HepG2 (cell line): Measurements from ENCODE around the gene TEX22. TPM values are rescaled to one million over a fixed set of nuclear protein-coding genes. Genes with fewer than 3 reads are reported as not detected.

ENCODE experiments used
- ATAD3A ChIP-seq: sonication (generic); formaldehyde crosslinking; IDR thresholded peaks from 2 replicates; pipeline ENCODE4 v1.4.0; 2020; ENCODE audit warnings: missing genetic modification reagents
- ATF6 ChIP-seq: sonication (generic); formaldehyde crosslinking; conservative IDR thresholded peaks from 2 replicates; pipeline ENCODE4 v1.4.0; 2020; ENCODE audit warnings: missing genetic modification reagents
- DNMT3B ChIP-seq: conservative IDR thresholded peaks from 2 replicates; pipeline ENCODE4 v1.6.1; 2016; ENCODE audit warnings: missing biosample characterization, control low read depth
- FOSL2 ChIP-seq: sonication (generic); formaldehyde crosslinking; IDR thresholded peaks from 2 replicates; pipeline ENCODE4 v1.4.0; 2020; ENCODE audit warnings: missing genetic modification reagents
- HNRNPLL ChIP-seq: fragments of 200-400 bp; formaldehyde crosslinking; IDR thresholded peaks from 2 replicates; pipeline ENCODE4 v1.6.1; 2017; ENCODE audit warnings: mild to moderate bottlenecking, low read depth, low read length; ENCODE audit not compliant: poor library complexity, severe bottlenecking
- HOXA3 ChIP-seq: sonication (generic); formaldehyde crosslinking; IDR thresholded peaks from 2 replicates; pipeline ENCODE4 v1.5.0; 2020; ENCODE audit warnings: missing genetic modification reagents
- KDM5B ChIP-seq: sonication (generic); formaldehyde crosslinking; IDR thresholded peaks from 2 replicates; pipeline ENCODE4 v1.4.0; 2020; ENCODE audit warnings: missing genetic modification reagents, mild to moderate bottlenecking, borderline replicate concordance
- MAF1 ChIP-seq: sonication (generic); formaldehyde crosslinking; IDR thresholded peaks from 2 replicates; pipeline ENCODE4 v1.5.0; 2020; ENCODE audit warnings: missing genetic modification reagents, borderline replicate concordance
- MAZ ChIP-seq, 2 experiments: sonication (generic) in 1 of 2; formaldehyde crosslinking in 1 of 2; IDR thresholded peaks; 2 replicates each; pipeline versions ENCODE4 v1.5.0 to v1.6.1; 2012 to 2020; ENCODE audit warnings: low read depth in 2 of 2, mild to moderate bottlenecking in 2 of 2, borderline replicate concordance in 1 of 2, improper control_type of control experiment in 1 of 2, low read length in 1 of 2, missing genetic modification reagents in 1 of 2, moderate library complexity in 1 of 2
- MTF1 ChIP-seq: sonication (generic); formaldehyde crosslinking; IDR thresholded peaks from 2 replicates; pipeline ENCODE4 v1.5.0; 2020; ENCODE audit warnings: missing genetic modification reagents
- MXD1 ChIP-seq: sonication (generic); formaldehyde crosslinking; IDR thresholded peaks from 2 replicates; pipeline ENCODE4 v1.4.0; 2020; ENCODE audit warnings: mild to moderate bottlenecking, missing genetic modification reagents
- NAIF1 ChIP-seq: sonication (generic); formaldehyde crosslinking; IDR thresholded peaks from 2 replicates; pipeline ENCODE4 v1.5.0; 2020; ENCODE audit warnings: mild to moderate bottlenecking, missing genetic modification reagents, borderline replicate concordance
- SMC3 ChIP-seq: IDR thresholded peaks from 2 replicates; pipeline ENCODE4 v1.6.1; 2011; ENCODE audit warnings: low read length, improper control_type of control experiment
- STAG1 ChIP-seq: sonication (generic); formaldehyde crosslinking; IDR thresholded peaks from 2 replicates; pipeline ENCODE4 v1.4.0; 2020; ENCODE audit warnings: missing genetic modification reagents
- TARDBP ChIP-seq: sonication (generic); formaldehyde crosslinking; IDR thresholded peaks from 2 replicates; pipeline ENCODE4 v1.8.0; 2022; ENCODE audit warnings: mild to moderate bottlenecking, missing genetic modification reagents
- YEATS4 ChIP-seq: sonication (generic); formaldehyde crosslinking; IDR thresholded peaks from 2 replicates; pipeline ENCODE4 v1.4.0; 2020; ENCODE audit warnings: missing genetic modification reagents, borderline replicate concordance
- ZBTB20 ChIP-seq: sonication (generic); formaldehyde crosslinking; IDR thresholded peaks from 2 replicates; pipeline ENCODE4 v1.8.1; 2023; ENCODE audit warnings: missing genetic modification reagents, low read depth, mild to moderate bottlenecking, borderline replicate concordance
- ZBTB39 ChIP-seq: sonication (generic); formaldehyde crosslinking; IDR thresholded peaks from 2 replicates; pipeline ENCODE4 v1.5.0; 2020; ENCODE audit warnings: missing genetic modification reagents
- ZNF281 ChIP-seq: sonication (generic); formaldehyde crosslinking; IDR thresholded peaks from 2 replicates; pipeline ENCODE4 v1.4.0; 2020; ENCODE audit warnings: missing genetic modification reagents, borderline replicate concordance
- ZNF703 ChIP-seq: sonication (generic); formaldehyde crosslinking; IDR thresholded peaks from 2 replicates; pipeline ENCODE4 v1.5.1; 2020; ENCODE audit warnings: missing genetic modification reagents, mild to moderate bottlenecking, moderate library complexity, borderline replicate concordance
- ZNF782 ChIP-seq: sonication (generic); formaldehyde crosslinking; IDR thresholded peaks from 2 replicates; pipeline ENCODE4 v1.4.0; 2020; ENCODE audit warnings: missing genetic modification reagents, mild to moderate bottlenecking, borderline replicate concordance
- polyA plus RNA-seq, 8 experiments: library from polyadenylated mRNA; depleted of rRNA in 3 of 8; stranded (reverse) in 7 of 8; unstranded in 1 of 8; fragments of >200 nt; fragmentation: Illumina TruSeq in 4 of 8; extraction: Trizol in 4 of 8; gene quantifications; 2 replicates each; pipeline versions ENCODE4 v1.2.1 to v1.2.3, GENCODE V29; 2011 to 2016; ENCODE audit warnings: low read depth in 4 of 8, missing spikeins in 1 of 8, mixed read lengths in 1 of 8; ENCODE audit not compliant: insufficient read depth in 1 of 8
- total RNA-seq, 5 experiments: library from RNA; depleted of rRNA; stranded (reverse); fragments of >200 nt; fragmentation: Illumina TruSeq; extraction: Trizol; gene quantifications; 2 replicates each; pipeline ENCODE4 v1.2.3, GENCODE V29; 2016; ENCODE audit warnings: low read depth in 1 of 5

TEX22 gene
- total and polyA plus RNA-seq, 2 of the 13 experiments (the other 11 are each of a cell fraction or from before 2014, with no cell fraction given) = 0.07 to 0.27 TPM

- TF ChIP-seq ZNF281 = no peak
- peak; percentile 38; the same call in 1 of the 2 replicates for TF ChIP-seq SMC3
- peak; percentile 17 for TF ChIP-seq HNRNPLL
- TF ChIP-seq DNMT3B (CRISPR knock-in tag) = no peak
- no peak for TF ChIP-seq MAF1 (CRISPR knock-in tag)
- TF ChIP-seq YEATS4 (CRISPR knock-in tag) = no peak
- no peak for TF ChIP-seq TARDBP (CRISPR knock-in tag)
- TF ChIP-seq HOXA3 (CRISPR knock-in tag) = peak; percentile 12; the same call in 1 of the 2 replicates
- TF ChIP-seq STAG1 (CRISPR knock-in tag) = peak; percentile 58
- TF ChIP-seq ATF6 (CRISPR knock-in tag) = no peak
- no peak for TF ChIP-seq MTF1 (CRISPR knock-in tag)
- no peak for TF ChIP-seq ZBTB39 (CRISPR knock-in tag)
- TF ChIP-seq FOSL2 (CRISPR knock-in tag) = no peak
- no peak for TF ChIP-seq MXD1 (CRISPR knock-in tag)
- TF ChIP-seq ATAD3A (CRISPR knock-in tag) = no peak
- no peak for TF ChIP-seq ZBTB20
- no peak for TF ChIP-seq MAZ (IDR thresholded peaks at IDR 0.05; ENCODE audit: borderline replicate concordance, low read depth, low read length)
- no peak for TF ChIP-seq MAZ (CRISPR knock-in tag; IDR thresholded peaks at IDR 0.05; ENCODE audit: low read depth)
- no peak for TF ChIP-seq KDM5B (CRISPR knock-in tag)
- no peak for TF ChIP-seq ZNF703 (CRISPR knock-in tag)
- no peak for TF ChIP-seq NAIF1
- TF ChIP-seq ZNF782 (CRISPR knock-in tag) = no peak
Observed at GRCh38 chr14:105448706-105449111, 50.4 kb downstream of the TEX22 start (continued).
